ENCODE data around the gene BMP6. TPM values are rescaled to one million over a fixed set of nuclear protein-coding genes. Genes with fewer than 3 reads are reported as not detected.

The BMP6 gene
- total RNA-seq, 1 donor from 2014 or later: 0.97 TPM

- no peaks in the 10 kb centered on the region for H3K27me3 Mint-ChIP-seq (ENCODE audit: unreplicated experiment)
- no peak for TF ChIP-seq CTCF (IDR thresholded peaks at IDR 0.05; ENCODE audit: unreplicated experiment)
These were observed 23.6 kb downstream of the BMP6 start for GRCh38 chr6:7749478-7749877.

GRCh38 chr6:7750197-7750596 lies 24.3 kb downstream of the BMP6 start:
- H3K4me1 Mint-ChIP-seq (ENCODE audit: unreplicated experiment): no peaks in the 10 kb centered on the region
- no peak overlapping the region for H3K27ac Mint-ChIP-seq (ENCODE audit: unreplicated experiment)
- no peak for DNase-seq (ENCODE audit: low spot score)
- no peak for TF ChIP-seq CTCF (IDR thresholded peaks at IDR 0.05; ENCODE audit: unreplicated experiment)
- H3K9me3 Mint-ChIP-seq (ENCODE audit: unreplicated experiment): no peaks in the 10 kb centered on the region
- H3K36me3 Mint-ChIP-seq (ENCODE audit: low read depth, unreplicated experiment): no peaks in the 10 kb centered on the region
- no peak overlapping the region for H3K4me3 Mint-ChIP-seq (ENCODE audit: unreplicated experiment)
- H3K27me3 Mint-ChIP-seq (ENCODE audit: unreplicated experiment): no peaks in the 10 kb centered on the region

More at GRCh38 chr6:7749478-7749877, 23.6 kb downstream of the BMP6 start:
- no peak for DNase-seq (ENCODE audit: low spot score)
- Mint-ChIP-seq H3K27ac (ENCODE audit: unreplicated experiment) (no peak overlapping the region), H3K4me1 (ENCODE audit: unreplicated experiment) (no peaks in the 10 kb centered on the region), H3K4me3 (ENCODE audit: unreplicated experiment) (no peak overlapping the region), H3K9me3 (ENCODE audit: unreplicated experiment) (no peaks in the 10 kb centered on the region), H3K36me3 (ENCODE audit: low read depth, unreplicated experiment) (no peaks in the 10 kb centered on the region)

GRCh38 chr6:7758456-7758855 lies 32.6 kb downstream of the BMP6 start:
- H3K36me3 Mint-ChIP-seq (ENCODE audit: low read depth, unreplicated experiment): no peaks in the 10 kb centered on the region
- no peaks in the 10 kb centered on the region for H3K9me3 Mint-ChIP-seq (ENCODE audit: unreplicated experiment)
- DNase-seq (ENCODE audit: low spot score): no peak
- H3K27me3 Mint-ChIP-seq (ENCODE audit: unreplicated experiment): no peaks in the 10 kb centered on the region
- no peak overlapping the region for H3K27ac Mint-ChIP-seq (ENCODE audit: unreplicated experiment)
- TF ChIP-seq CTCF (IDR thresholded peaks at IDR 0.05; ENCODE audit: unreplicated experiment): no peak
- H3K4me3 Mint-ChIP-seq (ENCODE audit: unreplicated experiment): no peak overlapping the region
- no peaks in the 10 kb centered on the region for H3K4me1 Mint-ChIP-seq (ENCODE audit: unreplicated experiment)

GRCh38 chr6:7759320-7759719 lies 33.4 kb downstream of the BMP6 start:
- no peak overlapping the region for H3K27ac Mint-ChIP-seq (ENCODE audit: unreplicated experiment)
- no peaks in the 10 kb centered on the region for H3K4me1 Mint-ChIP-seq (ENCODE audit: unreplicated experiment)
- no peaks in the 10 kb centered on the region for H3K27me3 Mint-ChIP-seq (ENCODE audit: unreplicated experiment)
- H3K4me3 Mint-ChIP-seq (ENCODE audit: unreplicated experiment): no peak overlapping the region
- no peaks in the 10 kb centered on the region for H3K36me3 Mint-ChIP-seq (ENCODE audit: low read depth, unreplicated experiment)
- no peaks in the 10 kb centered on the region for H3K9me3 Mint-ChIP-seq (ENCODE audit: unreplicated experiment)
- no peak for TF ChIP-seq CTCF (IDR thresholded peaks at IDR 0.05; ENCODE audit: unreplicated experiment)
- no peak for DNase-seq (ENCODE audit: low spot score)

- no peaks in the 10 kb centered on the region for H3K36me3 Mint-ChIP-seq (ENCODE audit: low read depth, unreplicated experiment)
These were observed 35.2 kb downstream of the BMP6 start for GRCh38 chr6:7761051-7761450.

More at GRCh38 chr6:7761051-7761450, 35.2 kb downstream of the BMP6 start:
- H3K9me3 Mint-ChIP-seq (ENCODE audit: unreplicated experiment): no peaks in the 10 kb centered on the region
- H3K27ac Mint-ChIP-seq (ENCODE audit: unreplicated experiment): no peak overlapping the region
- H3K27me3 Mint-ChIP-seq (ENCODE audit: unreplicated experiment): no peaks in the 10 kb centered on the region
- DNase-seq (ENCODE audit: low spot score): no peak
- no peak overlapping the region for H3K4me3 Mint-ChIP-seq (ENCODE audit: unreplicated experiment)
- TF ChIP-seq CTCF (IDR thresholded peaks at IDR 0.05; ENCODE audit: unreplicated experiment): no peak
- H3K4me1 Mint-ChIP-seq (ENCODE audit: unreplicated experiment): no peaks in the 10 kb centered on the region
